Fibroblast of lung (primary cell): ENCODE results near the gene LIMA1.

ENCODE experiments used
- EZH2 ChIP-seq: IDR thresholded peaks from 2 replicates; pipeline ENCODE4 v1.5.1; 2012; ENCODE audit warnings: low read length, control low read depth, mild to moderate bottlenecking; ENCODE audit errors: missing control alignments
- TF ChIP-seq, protein P1 (sequence below), 2 donors: IDR thresholded peaks in 1 of 2; conservative IDR thresholded peaks in 1 of 2; 1 replicate in 1 of 2; 2 replicates in 1 of 2; pipeline ENCODE4 v1.5.1; 2011 to 2012; ENCODE audit warnings: low read length in 2 of 2, control low read depth in 1 of 2, inconsistent platforms in 1 of 2, low read depth in 1 of 2, mild to moderate bottlenecking in 1 of 2

DNA sequence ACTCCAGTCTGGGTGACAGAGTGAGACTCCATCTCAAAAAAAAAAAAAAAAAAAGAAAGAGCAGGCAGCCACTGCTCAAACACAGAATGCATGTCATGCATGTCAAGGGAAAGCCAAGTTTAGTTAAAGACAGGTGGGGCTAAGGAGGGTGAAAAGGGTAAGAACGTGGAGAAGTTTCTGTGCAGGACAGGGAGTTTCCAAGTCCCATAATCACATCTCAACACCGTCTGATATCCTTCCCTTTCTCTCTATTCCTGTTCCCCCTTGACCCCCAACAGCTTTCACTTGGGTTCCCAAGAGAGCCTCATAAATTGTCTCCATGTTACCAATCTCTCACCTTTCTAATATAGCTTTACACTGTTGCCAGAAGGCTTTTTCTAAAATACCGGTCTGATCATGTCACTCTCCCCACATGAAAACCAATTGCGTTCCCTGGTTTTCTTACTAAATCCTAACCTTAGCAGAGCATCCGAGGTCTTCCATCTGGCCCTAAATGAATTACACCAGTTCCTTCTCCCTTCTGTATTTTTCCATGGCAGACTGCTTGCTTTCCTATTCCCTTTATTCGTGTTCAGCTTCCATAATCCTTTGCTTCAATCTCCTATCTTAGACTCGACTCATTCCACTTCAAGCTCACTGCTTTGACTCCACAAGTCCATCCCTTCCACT, 37.0 kb downstream of the LIMA1 start:
- TF ChIP-seq, protein P1, sequence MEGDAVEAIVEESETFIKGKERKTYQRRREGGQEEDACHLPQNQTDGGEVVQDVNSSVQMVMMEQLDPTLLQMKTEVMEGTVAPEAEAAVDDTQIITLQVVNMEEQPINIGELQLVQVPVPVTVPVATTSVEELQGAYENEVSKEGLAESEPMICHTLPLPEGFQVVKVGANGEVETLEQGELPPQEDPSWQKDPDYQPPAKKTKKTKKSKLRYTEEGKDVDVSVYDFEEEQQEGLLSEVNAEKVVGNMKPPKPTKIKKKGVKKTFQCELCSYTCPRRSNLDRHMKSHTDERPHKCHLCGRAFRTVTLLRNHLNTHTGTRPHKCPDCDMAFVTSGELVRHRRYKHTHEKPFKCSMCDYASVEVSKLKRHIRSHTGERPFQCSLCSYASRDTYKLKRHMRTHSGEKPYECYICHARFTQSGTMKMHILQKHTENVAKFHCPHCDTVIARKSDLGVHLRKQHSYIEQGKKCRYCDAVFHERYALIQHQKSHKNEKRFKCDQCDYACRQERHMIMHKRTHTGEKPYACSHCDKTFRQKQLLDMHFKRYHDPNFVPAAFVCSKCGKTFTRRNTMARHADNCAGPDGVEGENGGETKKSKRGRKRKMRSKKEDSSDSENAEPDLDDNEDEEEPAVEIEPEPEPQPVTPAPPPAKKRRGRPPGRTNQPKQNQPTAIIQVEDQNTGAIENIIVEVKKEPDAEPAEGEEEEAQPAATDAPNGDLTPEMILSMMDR (conservative IDR thresholded peaks at IDR 0.05 in 1 of 2, IDR thresholded peaks at IDR 0.05 in 1 of 2; ENCODE audit: low read depth in 1 of 2, low read length in 2 of 2) = no peak
- TF ChIP-seq EZH2 = no peak
